ENCODE results near the gene KLHL6.
"Not testable (repeated sequence)": the region's sequence is repeated elsewhere in the genome, so short reads cannot be mapped to it uniquely, and the experiment has no call there.

Gene KLHL6

GRCh38 chr3:183473969-183474368 lies 81.5 kb downstream of the KLHL6 start:
- no peak for DNase-seq (ENCODE audit: low read depth in 1 of 2, low spot score in 1 of 2)
- TF ChIP-seq GABPA (IDR thresholded peaks at IDR 0.05; ENCODE audit: low read depth): no peak
- TF ChIP-seq SPI1 (IDR thresholded peaks at IDR 0.05; ENCODE audit: borderline replicate concordance, low read depth): no peak
- TF ChIP-seq REST (IDR thresholded peaks at IDR 0.05; ENCODE audit: insufficient replicate concordance, low read depth): no peak
- TF ChIP-seq POLR2AphosphoS5 (IDR thresholded peaks at IDR 0.05; ENCODE audit: low read depth): no peak
- TF ChIP-seq, protein P1, sequence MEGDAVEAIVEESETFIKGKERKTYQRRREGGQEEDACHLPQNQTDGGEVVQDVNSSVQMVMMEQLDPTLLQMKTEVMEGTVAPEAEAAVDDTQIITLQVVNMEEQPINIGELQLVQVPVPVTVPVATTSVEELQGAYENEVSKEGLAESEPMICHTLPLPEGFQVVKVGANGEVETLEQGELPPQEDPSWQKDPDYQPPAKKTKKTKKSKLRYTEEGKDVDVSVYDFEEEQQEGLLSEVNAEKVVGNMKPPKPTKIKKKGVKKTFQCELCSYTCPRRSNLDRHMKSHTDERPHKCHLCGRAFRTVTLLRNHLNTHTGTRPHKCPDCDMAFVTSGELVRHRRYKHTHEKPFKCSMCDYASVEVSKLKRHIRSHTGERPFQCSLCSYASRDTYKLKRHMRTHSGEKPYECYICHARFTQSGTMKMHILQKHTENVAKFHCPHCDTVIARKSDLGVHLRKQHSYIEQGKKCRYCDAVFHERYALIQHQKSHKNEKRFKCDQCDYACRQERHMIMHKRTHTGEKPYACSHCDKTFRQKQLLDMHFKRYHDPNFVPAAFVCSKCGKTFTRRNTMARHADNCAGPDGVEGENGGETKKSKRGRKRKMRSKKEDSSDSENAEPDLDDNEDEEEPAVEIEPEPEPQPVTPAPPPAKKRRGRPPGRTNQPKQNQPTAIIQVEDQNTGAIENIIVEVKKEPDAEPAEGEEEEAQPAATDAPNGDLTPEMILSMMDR (IDR thresholded peaks at IDR 0.05; ENCODE audit: insufficient read depth, low read length): no peak
- H3K27me3 ChIP-seq (ENCODE audit: insufficient read depth, poor library complexity, severe bottlenecking): no peaks in the 10 kb centered on the region
- H3K27ac ChIP-seq (replicated peaks): no peak overlapping the region
- no peak overlapping the region for H3K4me3 ChIP-seq (replicated peaks; ENCODE audit: insufficient read depth, low read length)

DNA sequence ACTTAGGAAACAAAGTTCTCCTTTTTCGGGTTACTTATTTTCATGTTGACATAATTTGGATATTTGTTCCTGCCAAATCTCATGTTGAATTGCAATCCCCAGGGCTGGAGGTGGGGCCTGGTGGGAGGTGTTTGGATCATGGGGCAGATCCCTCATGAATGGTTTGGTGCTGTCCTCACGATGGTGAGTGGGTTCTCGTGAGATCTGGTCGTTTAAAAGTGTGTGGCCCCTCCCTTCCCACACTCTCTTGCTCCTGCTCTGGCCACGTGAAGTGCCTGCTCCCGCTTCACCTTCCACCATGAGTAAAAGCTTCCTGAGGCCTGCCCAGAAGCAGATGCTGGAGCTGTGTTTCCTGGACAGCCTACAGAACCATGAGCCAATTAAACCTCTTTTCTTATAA lies 83.4 kb downstream of the KLHL6 start:
- H3K27me3 ChIP-seq (ENCODE audit: insufficient read depth, poor library complexity, severe bottlenecking): no peaks in the 10 kb centered on the region

DNA sequence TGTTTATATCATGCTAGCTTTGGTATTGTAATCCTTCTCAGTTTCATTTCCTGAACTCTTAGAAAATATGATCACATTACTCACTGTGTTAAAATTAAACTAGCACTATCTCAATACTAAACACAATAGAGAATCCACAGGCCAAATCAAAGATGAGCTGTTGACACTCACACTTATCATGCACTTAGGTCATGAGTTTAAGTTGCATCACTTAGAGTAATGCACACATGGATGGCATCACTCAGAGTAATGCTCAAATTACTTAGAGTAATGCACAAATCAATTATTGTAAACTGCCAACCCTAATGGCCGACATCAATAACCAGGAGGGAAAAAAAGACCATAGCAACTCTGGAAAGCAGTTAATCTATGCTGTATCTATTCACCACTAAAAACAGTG lies 87.1 kb downstream of the KLHL6 start:
- no peak overlapping the region for H3K27ac ChIP-seq (replicated peaks)
- TF ChIP-seq GABPA (IDR thresholded peaks at IDR 0.05; ENCODE audit: low read depth) (no peak), POLR2AphosphoS5 (IDR thresholded peaks at IDR 0.05; ENCODE audit: low read depth) (no peak), REST (IDR thresholded peaks at IDR 0.05; ENCODE audit: insufficient replicate concordance, low read depth) (no peak), SPI1 (IDR thresholded peaks at IDR 0.05; ENCODE audit: borderline replicate concordance, low read depth) (no peak)
- TF ChIP-seq, protein P1 (IDR thresholded peaks at IDR 0.05; ENCODE audit: insufficient read depth, low read length): no peak
- no peak overlapping the region for H3K4me3 ChIP-seq (replicated peaks; ENCODE audit: insufficient read depth, low read length)
- DNase-seq (ENCODE audit: low read depth in 1 of 2, low spot score in 1 of 2): no peak
- H3K27me3 ChIP-seq (ENCODE audit: insufficient read depth, poor library complexity, severe bottlenecking): no peaks in the 10 kb centered on the region

More for the DNA sequence above, 83.4 kb downstream of the KLHL6 start:
- no peak for DNase-seq (ENCODE audit: low read depth in 1 of 2, low spot score in 1 of 2)
- no peak overlapping the region for H3K27ac ChIP-seq (replicated peaks)
- no peak overlapping the region for H3K4me3 ChIP-seq (replicated peaks; ENCODE audit: insufficient read depth, low read length)
- TF ChIP-seq SPI1 (IDR thresholded peaks at IDR 0.05; ENCODE audit: borderline replicate concordance, low read depth): no peak
- TF ChIP-seq, protein P1 (IDR thresholded peaks at IDR 0.05; ENCODE audit: insufficient read depth, low read length): no peak
- no peak for TF ChIP-seq GABPA (IDR thresholded peaks at IDR 0.05; ENCODE audit: low read depth)

- Histone ChIP-seq H3K4me3 (replicated peaks; ENCODE audit: insufficient read depth, low read length) (no peak overlapping the region), H3K27me3 (ENCODE audit: insufficient read depth, poor library complexity, severe bottlenecking) (no peaks in the 10 kb centered on the region), H3K27ac (replicated peaks) (no peak overlapping the region)
- TF ChIP-seq GABPA (IDR thresholded peaks at IDR 0.05; ENCODE audit: low read depth): no peak
- no peak for TF ChIP-seq REST (IDR thresholded peaks at IDR 0.05; ENCODE audit: insufficient replicate concordance, low read depth)
- TF ChIP-seq POLR2AphosphoS5 (IDR thresholded peaks at IDR 0.05; ENCODE audit: low read depth): no peak
- TF ChIP-seq SPI1 (IDR thresholded peaks at IDR 0.05; ENCODE audit: borderline replicate concordance, low read depth): no peak
- no peak for DNase-seq (ENCODE audit: low read depth in 1 of 2, low spot score in 1 of 2)
Observed at GRCh38 chr3:183466575-183466974, 88.9 kb downstream of the KLHL6 start.

DNA sequence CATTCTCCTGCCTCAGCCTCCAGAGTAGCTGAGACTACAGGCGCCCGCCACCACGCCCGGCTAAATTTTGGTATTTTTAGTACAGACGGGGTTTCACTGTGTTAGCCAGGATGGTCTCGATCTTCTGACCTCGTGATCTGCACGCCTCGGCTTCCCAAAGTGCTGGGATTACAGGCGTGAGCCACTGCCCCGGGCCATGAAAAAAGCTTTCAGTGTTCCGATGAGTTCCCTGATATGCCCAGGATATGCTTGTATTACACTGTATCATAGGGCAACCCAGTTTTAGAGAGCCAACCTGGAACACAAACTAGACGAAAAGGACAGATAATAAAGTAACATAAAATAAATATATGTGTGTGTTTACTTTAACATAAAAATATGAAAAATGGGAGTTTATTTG lies 89.8 kb downstream of the KLHL6 start:
- not testable (repeated sequence) for H3K4me3 ChIP-seq (replicated peaks; ENCODE audit: insufficient read depth, low read length); H3K27ac ChIP-seq (replicated peaks); H3K27me3 ChIP-seq (ENCODE audit: insufficient read depth, poor library complexity, severe bottlenecking); DNase-seq (ENCODE audit: low read depth in 1 of 2, low spot score in 1 of 2)
